Stimulated activated CD4-positive, alpha-beta T cell treated with anti-CD3 and anti-CD28 coated beads, Interleukin-15, amount 100 ng/mL, for 24 hours (primary cell): ENCODE measurements around the gene GRB7.
"Not testable (repeated sequence)": the region's sequence is repeated elsewhere in the genome, so short reads cannot be mapped to it uniquely, and the experiment has no call there.

Experiments used
- DNase-seq: peaks from one replicate; pipeline ENCODE4 v3.0.0-alpha.2; 2020

Gene GRB7

GRCh38 chr17:39709998-39710964, 27.5 kb upstream of the GRB7 start:
- no peak for DNase-seq

DNA sequence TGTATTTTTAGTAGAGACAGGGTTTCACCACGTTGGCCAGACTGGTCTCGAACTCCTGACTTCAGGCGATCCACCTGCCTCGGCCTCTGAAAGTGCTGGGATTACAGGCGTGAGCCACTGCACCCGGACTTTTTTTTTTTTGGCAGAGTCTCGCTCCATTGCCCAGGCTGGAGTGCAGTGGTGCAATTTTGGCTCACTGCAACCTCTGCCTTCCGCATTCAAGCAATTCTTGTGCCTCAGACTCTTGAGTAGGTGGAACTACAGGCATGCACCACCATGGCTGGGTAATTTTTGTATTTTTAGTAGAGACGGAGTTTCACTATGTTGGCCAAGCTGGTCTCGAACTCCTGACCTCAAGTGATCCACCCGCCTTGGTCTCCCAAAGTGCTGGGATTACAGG, 26.7 kb upstream of the GRB7 start:
- not testable (repeated sequence) for DNase-seq

DNA sequence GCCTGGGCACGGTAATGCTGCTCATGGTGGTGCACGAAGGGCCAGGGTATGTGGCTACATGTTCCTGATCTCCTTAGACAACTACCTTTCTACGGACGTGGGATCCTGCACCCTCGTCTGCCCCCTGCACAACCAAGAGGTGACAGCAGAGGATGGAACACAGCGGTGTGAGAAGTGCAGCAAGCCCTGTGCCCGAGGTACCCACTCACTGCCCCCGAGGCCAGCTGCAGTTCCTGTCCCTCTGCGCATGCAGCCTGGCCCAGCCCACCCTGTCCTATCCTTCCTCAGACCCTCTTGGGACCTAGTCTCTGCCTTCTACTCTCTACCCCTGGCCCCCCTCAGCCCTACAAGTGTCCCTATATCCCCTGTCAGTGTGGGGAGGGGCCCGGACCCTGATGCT, 25.9 kb upstream of the GRB7 start:
- no peak for DNase-seq

GRCh38 chr17:39714234-39714633, 23.5 kb upstream of the GRB7 start:
- DNase-seq = no peak

DNA sequence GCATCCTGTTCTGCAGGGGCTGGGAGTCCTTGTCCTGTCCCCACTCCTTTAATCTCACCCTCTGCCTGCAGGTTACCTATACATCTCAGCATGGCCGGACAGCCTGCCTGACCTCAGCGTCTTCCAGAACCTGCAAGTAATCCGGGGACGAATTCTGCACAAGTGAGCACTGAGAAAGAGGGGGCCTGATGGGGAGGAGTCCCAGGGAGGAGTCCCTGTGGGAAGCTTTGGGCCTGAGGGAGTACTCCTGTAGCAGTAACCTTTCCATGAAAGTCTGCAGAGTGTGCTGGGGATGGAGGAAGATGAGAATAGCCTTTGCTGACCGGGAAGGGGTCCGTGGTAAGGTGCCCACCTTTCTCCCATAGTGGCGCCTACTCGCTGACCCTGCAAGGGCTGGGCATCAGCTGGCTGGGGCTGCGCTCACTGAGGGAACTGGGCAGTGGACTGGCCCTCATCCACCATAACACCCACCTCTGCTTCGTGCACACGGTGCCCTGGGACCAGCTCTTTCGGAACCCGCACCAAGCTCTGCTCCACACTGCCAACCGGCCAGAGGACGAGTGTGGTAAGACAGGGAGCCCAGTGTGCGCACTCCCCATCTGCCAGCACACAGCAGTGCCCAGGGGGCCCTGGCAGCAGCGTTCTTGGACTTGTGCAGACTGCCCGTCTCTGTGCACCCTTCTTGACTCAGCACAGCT, 22.2 kb upstream of the GRB7 start:
- DNase-seq = no peak

GRCh38 chr17:39716073-39716818, 21.5 kb upstream of the GRB7 start:
- DNase-seq = no peak

- no peak for DNase-seq
Measured at GRCh38 chr17:39716879-39717536, 20.7 kb upstream of the GRB7 start.

DNA sequence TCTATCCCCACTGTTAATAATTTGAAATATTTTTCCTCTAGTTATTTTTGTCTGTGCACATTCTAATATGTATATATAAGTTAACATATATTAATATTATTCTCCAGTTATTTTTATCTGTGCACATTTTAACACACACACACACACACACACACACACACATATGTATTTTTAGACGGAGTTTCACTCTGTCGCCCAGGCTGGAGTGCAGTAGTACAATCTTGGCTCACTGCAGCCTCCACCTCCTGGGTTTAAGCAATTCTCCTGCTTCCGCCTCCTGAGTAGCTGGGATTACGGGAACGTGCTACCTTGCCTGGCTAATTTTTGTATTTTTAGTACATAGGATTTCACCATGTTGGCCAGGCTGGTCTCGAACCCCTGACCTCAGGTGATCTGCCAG, 20.1 kb upstream of the GRB7 start:
- DNase-seq = no peak

GRCh38 chr17:39719563-39720355, 18.0 kb upstream of the GRB7 start:
- no peak for DNase-seq

DNA sequence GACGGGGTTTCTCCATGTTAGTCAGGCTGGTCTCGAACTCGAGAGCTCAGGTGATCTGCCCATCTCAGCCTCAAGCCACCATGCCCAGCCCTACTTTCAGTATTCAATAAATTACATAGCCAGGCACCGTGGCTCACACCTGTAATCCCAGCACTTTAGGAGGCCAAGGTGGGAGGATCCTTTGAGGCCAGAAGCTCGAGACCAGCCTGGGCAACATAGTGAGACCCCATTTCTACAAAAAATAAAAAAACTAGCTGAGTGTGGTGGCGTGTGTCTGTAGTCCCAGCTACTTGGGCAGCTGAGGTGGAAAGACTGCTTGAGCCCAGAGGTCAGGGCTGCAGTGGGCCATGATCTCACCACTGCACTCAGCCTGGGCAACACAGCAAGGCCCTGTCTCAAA, 15.6 kb upstream of the GRB7 start:
- DNase-seq = no peak

DNA sequence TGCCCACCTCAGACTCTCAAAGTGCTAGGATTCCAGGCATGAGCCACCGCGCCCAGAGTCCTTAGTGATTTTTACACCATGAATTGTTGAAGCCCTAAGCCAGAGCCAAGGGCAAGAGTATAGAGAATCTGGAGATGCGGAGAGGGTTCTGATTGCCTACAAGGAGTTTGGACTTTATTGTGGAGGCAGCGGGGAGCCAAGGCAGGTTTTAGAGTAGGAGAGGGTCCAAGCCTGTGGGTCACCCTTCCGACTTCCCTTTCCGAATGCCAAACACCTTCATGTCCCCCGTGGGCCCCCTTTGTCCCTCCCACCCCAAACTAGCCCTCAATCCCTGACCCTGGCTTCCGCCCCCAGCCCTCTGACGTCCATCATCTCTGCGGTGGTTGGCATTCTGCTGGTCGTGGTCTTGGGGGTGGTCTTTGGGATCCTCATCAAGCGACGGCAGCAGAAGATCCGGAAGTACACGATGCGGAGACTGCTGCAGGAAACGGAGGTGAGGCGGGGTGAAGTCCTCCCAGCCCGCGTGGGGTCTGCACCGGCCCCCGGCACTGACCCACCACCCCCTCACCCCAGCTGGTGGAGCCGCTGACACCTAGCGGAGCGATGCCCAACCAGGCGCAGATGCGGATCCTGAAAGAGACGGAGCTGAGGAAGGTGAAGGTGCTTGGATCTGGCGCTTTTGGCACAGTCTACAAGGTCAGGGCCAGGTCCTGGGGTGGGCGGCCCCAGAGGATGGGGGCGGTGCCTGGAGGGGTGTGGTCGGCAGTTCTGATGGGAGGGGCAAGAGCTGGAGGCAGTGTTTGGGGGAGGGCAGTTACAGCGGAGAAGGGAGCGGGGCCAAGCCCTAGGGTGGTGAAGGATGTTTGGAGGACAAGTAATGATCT, 14.5 kb upstream of the GRB7 start:
- peak; percentile 45 for DNase-seq

DNA sequence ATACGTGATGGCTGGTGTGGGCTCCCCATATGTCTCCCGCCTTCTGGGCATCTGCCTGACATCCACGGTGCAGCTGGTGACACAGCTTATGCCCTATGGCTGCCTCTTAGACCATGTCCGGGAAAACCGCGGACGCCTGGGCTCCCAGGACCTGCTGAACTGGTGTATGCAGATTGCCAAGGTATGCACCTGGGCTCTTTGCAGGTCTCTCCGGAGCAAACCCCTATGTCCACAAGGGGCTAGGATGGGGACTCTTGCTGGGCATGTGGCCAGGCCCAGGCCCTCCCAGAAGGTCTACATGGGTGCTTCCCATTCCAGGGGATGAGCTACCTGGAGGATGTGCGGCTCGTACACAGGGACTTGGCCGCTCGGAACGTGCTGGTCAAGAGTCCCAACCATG, 13.0 kb upstream of the GRB7 start:
- no peak for DNase-seq

- DNase-seq = not testable (repeated sequence)
Measured at GRCh38 chr17:39725923-39726322, 11.8 kb upstream of the GRB7 start.

DNA sequence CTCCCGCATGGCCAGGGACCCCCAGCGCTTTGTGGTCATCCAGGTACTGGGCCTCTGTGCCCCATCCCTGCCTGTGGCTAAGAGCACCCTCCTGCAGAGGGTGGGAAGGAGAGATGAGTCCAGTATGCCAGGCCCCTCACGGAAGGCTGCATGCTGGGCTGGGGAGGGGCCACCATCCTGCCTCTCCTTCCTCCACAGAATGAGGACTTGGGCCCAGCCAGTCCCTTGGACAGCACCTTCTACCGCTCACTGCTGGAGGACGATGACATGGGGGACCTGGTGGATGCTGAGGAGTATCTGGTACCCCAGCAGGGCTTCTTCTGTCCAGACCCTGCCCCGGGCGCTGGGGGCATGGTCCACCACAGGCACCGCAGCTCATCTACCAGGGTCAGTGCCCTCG, 11.1 kb upstream of the GRB7 start:
- no peak for DNase-seq

- no peak for DNase-seq
Measured at GRCh38 chr17:39727556-39727955, 10.2 kb upstream of the GRB7 start.

- DNase-seq = no peak
Measured at GRCh38 chr17:39729280-39729851, 8.4 kb upstream of the GRB7 start.

- peak; percentile 93 for DNase-seq
Measured at GRCh38 chr17:39730095-39730921, 7.4 kb upstream of the GRB7 start, which contains the start of gene MIEN1. Gene MIEN1 (minus strand): TSS chr17:39730532. CDS start chr17:39730495, 37 bp downstream.

DNA sequence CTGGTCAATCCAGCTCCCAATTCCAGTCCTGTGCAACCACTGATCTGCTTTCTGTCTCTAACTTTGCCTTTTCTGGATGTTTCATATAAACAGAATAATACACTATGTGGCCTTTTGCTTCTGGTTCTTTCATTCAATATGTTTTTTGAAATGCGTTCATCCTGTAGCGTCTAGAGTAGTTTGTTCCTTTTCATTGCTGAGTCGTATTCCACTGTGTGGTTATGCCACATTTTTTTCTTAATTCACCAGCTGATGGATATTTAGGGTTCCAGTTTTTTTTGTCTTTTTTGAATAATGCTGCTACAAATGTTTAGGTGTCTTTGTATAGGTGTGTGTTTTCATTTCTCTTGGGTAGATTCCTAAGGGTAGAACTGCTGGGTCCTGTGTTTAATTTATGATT, 5.2 kb upstream of the GRB7 start:
- no peak for DNase-seq

DNA sequence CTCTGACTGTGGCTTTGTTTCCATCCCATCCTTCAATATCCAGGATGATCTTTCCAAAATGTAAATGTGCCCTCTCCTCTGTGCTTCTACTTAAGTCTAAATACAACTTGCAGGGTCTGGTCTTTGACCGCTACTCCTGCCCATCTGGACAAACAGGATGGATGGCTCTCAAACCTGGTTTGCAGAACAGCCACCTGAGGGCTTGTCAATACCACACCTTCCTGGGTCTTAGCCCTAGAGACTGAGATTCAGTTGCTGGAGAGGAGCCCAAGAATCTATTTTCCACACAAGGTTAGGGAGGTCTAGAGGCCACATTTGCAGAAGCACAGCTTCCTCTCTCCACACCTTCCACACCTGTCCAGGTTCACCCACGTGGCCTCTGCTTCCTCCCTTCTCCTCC, 1.9 kb upstream of the GRB7 start:
- no peak for DNase-seq
